Activated naive CD8-positive, alpha-beta T cell (primary cell): Measurements from ENCODE around the gene MGME1.

Experiments used
- H3K27ac Mint-ChIP-seq: one replicate; pipeline ENCODE4 v1.8.0; 2021; ENCODE audit warnings: mixed read lengths
- H3K27me3 Mint-ChIP-seq: one replicate; pipeline ENCODE4 v1.8.0; 2021; ENCODE audit warnings: mixed read lengths
- H3K36me3 Mint-ChIP-seq: one replicate; pipeline ENCODE4 v1.8.0; 2021; ENCODE audit warnings: mixed read lengths
- H3K4me1 Mint-ChIP-seq: one replicate; pipeline ENCODE4 v1.8.0; 2021; ENCODE audit warnings: low read depth, mixed read lengths
- H3K4me3 Mint-ChIP-seq: one replicate; pipeline ENCODE4 v1.8.0; 2021; ENCODE audit warnings: mild to moderate bottlenecking, mixed read lengths
- H3K9me3 Mint-ChIP-seq: one replicate; pipeline ENCODE4 v1.8.0; 2021; ENCODE audit warnings: low read depth, mixed read lengths

The MGME1 gene

DNA sequence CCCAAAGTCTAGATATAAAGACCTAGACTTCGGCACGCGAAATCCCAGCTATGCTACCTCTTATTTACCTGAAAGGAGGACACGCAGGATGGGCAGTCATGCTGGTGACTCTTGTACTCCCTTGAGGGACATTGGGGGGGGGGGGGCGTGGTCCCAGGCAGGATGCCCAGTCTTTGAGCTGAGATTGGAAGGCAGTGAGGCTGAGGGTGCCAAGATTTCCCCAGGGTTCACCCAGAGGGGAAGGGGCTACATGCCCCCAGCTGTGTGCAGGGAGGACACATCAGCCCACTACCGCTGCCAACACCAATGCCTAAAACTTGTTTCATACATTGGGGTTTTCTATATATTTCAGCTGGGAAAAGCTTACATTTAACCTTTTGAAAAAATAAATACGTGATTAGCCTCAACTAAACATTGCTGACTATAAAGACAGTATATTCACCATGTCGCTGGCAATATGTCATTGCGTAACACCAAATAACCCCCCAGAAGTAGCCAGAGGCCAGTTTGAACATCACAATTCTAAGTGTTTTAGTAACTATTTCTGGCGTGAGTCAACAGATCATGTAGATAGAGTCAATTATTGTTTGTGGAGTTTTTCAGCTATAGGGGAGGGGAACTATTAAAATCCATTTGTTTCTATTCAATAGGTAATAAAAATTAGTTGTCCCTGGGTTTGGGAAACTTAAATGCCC, 21.6 kb downstream of the MGME1 start:
- H3K4me3 Mint-ChIP-seq: no peak overlapping the region
- H3K27ac Mint-ChIP-seq: no peak overlapping the region
- H3K36me3 Mint-ChIP-seq: peaks cover 12% of the 10 kb centered on the region
- peaks cover 6% of the 10 kb centered on the region for H3K27me3 Mint-ChIP-seq
- peaks cover 15% of the 10 kb centered on the region for H3K4me1 Mint-ChIP-seq
- no peaks in the 10 kb centered on the region for H3K9me3 Mint-ChIP-seq

DNA sequence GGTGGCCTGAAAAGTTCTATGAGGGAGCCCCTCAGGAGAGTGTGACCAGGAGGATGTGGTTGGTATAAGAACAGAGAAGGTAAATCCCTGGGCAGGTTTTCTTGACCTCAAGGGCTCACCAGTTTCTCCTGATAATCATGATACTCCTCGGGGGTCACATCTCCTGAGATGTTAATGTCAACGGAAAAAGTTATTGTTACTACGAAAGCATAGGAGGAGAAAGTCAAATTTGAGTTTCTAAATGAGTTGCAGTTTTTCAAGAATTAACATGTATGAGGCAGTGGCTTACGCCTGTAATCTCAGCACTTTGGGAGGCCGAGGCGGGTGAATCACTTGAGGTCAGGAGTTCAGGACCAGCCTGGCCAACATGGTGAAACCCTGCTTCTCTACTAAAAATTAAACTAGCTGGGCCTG, 23.4 kb downstream of the MGME1 start:
- H3K27me3 Mint-ChIP-seq: peaks cover 12% of the 10 kb centered on the region
- H3K4me3 Mint-ChIP-seq: no peak overlapping the region
- peaks cover 20% of the 10 kb centered on the region for H3K4me1 Mint-ChIP-seq
- no peaks in the 10 kb centered on the region for H3K9me3 Mint-ChIP-seq
- no peak overlapping the region for H3K27ac Mint-ChIP-seq
- H3K36me3 Mint-ChIP-seq: peaks cover 12% of the 10 kb centered on the region

DNA sequence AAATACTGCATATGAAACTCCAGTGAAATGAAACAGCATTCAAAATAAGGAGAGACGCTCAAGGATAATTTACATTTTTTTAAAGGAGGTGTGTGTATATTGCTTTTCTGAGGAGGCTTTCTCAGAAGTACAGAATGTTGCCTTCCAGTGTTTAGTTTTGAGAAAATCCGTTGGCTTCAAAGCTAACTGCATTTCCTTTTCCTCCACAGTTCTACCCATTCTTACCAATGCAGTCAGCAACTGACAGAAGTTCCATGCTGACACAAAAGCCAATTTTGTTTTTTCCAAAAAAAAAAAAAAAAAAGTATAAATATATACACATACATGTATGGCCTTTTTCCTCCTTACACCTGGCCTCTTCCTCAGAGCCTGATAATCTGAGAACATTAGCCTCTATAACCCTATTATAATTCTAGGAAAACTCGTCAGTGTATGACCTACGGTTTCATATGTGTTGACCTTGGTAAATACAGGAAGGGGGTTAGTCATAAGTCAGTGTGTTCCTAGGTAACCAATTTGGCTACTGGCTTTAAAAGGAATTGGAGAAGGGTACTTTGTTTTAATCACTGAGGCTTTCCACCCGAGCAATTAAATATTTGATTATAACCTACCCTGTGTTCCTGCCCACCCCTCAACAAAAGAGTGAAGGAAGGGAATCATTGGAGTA, 24.2 kb downstream of the MGME1 start:
- Mint-ChIP-seq H3K27ac (no peak overlapping the region), H3K36me3 (peaks cover 9% of the 10 kb centered on the region), H3K4me1 (peaks cover 14% of the 10 kb centered on the region), H3K9me3 (no peaks in the 10 kb centered on the region), H3K4me3 (no peak overlapping the region), H3K27me3 (peaks cover 16% of the 10 kb centered on the region)

DNA sequence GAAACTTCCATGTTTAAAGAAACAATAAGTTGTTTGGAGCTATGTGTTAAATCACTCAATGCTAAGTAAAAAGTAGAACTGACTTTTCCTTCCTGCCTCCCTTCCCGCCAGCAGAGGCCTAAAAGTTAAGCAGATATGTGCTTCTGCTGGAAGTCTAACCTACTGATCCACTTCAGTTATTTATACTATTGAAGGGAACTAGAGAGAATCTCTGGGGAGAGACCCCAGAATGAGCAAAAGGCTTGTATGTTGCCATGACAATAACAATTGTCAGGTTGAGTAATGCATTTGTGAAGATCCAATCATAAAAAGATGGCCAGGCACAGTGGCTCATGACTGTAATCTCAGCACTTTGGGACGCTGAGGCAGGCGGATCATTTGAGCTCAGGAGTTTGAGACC, 24.7 kb downstream of the MGME1 start:
- Mint-ChIP-seq H3K27ac (no peak overlapping the region), H3K4me1 (peaks cover 9% of the 10 kb centered on the region), H3K4me3 (no peak overlapping the region)

DNA sequence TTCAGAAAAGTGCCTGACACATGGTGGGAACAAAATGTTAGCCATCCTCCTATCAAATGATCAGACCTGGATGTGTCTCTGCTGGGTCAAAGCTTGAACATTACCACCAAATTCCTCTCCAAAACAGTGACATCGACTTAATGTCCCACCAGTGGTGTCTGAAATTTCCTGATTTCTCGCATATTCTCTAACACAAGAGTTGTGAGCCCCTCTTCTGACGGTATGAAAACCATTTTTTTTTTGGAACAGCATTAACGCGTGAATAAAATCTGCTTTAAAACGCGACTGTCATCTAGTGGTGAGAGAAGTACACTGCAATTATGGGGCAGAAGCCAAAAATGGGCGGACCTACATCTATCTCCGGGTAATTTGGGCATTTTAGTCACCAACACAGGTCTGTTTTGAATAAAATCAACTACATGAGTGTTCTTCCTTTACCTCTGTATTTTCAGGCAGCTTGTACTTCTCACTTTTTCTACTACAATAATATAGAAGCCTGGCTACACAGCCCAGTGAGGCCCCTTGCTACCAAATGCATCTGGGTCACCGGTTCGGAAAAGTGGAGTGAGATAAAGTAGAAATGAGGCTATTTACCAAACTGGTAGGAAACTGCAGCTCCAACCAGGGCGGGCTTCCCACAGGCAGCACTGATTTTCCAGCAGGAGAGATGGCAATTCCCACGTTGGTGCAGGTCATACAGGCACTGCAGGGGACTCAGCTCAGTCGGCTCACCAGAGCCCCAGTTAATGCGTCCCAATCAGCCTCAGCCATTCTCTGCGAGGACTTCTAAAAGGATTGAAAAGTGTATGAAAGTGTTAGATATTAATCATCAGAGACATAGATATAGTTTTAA, 27.4 kb downstream of the MGME1 start:
- no peak overlapping the region for H3K27ac Mint-ChIP-seq
- peaks cover 21% of the 10 kb centered on the region for H3K27me3 Mint-ChIP-seq
- peaks cover 2% of the 10 kb centered on the region for H3K36me3 Mint-ChIP-seq
- H3K9me3 Mint-ChIP-seq: no peaks in the 10 kb centered on the region
- H3K4me3 Mint-ChIP-seq: no peak overlapping the region
- H3K4me1 Mint-ChIP-seq: peaks cover 7% of the 10 kb centered on the region

More for the DNA sequence above, 24.7 kb downstream of the MGME1 start:
- peaks cover 9% of the 10 kb centered on the region for H3K36me3 Mint-ChIP-seq
- no peaks in the 10 kb centered on the region for H3K9me3 Mint-ChIP-seq
- H3K27me3 Mint-ChIP-seq: peaks cover 17% of the 10 kb centered on the region

DNA sequence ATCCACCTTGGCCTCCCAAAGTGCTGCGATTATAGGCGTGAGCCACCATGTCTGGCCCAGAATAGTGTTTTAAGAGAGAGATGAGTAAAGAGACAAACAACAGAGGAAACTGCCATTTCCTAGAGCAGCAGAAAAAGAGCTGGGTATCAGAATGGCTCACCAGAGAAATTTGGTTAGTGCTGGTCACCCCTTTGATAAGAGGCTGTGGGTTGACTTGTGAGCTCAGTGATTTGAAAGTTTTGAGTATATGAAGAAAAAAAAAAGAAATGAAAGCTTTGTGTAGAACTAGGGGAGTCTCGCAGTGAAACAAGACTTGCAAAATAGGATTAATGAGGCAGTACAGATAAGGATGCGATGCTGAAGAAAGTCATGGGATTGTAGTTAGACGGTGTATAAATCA, 29.6 kb downstream of the MGME1 start:
- peaks cover 7% of the 10 kb centered on the region for H3K4me1 Mint-ChIP-seq
- peaks cover 21% of the 10 kb centered on the region for H3K27me3 Mint-ChIP-seq
- H3K4me3 Mint-ChIP-seq: no peak overlapping the region
- H3K9me3 Mint-ChIP-seq: no peaks in the 10 kb centered on the region
- H3K27ac Mint-ChIP-seq: no peak overlapping the region
- H3K36me3 Mint-ChIP-seq: peaks cover 2% of the 10 kb centered on the region

DNA sequence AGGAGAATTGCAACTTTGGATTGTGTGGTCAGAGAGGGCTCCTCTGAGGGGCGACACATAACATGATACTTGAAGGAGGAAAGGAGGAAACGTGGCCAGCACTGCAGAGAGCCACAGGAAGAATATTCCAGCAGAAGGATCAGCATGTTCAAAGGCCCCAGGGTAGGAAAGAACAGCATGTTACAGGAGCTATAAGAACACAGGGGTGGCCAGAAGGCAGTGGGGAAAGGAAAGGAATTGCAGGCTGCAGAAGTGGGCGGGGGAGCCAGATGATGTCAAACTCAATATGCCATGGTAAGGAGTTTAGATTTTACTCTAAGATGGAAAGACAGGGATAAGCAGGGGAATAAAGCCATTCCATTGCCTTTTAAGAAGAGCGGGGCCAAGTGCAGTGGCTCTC, 30.7 kb downstream of the MGME1 start:
- no peak overlapping the region for H3K4me3 Mint-ChIP-seq
- H3K27me3 Mint-ChIP-seq: peaks cover 20% of the 10 kb centered on the region
- peaks cover 7% of the 10 kb centered on the region for H3K4me1 Mint-ChIP-seq
- H3K27ac Mint-ChIP-seq: no peak overlapping the region
- H3K36me3 Mint-ChIP-seq: peaks cover 2% of the 10 kb centered on the region
- H3K9me3 Mint-ChIP-seq: no peaks in the 10 kb centered on the region

DNA sequence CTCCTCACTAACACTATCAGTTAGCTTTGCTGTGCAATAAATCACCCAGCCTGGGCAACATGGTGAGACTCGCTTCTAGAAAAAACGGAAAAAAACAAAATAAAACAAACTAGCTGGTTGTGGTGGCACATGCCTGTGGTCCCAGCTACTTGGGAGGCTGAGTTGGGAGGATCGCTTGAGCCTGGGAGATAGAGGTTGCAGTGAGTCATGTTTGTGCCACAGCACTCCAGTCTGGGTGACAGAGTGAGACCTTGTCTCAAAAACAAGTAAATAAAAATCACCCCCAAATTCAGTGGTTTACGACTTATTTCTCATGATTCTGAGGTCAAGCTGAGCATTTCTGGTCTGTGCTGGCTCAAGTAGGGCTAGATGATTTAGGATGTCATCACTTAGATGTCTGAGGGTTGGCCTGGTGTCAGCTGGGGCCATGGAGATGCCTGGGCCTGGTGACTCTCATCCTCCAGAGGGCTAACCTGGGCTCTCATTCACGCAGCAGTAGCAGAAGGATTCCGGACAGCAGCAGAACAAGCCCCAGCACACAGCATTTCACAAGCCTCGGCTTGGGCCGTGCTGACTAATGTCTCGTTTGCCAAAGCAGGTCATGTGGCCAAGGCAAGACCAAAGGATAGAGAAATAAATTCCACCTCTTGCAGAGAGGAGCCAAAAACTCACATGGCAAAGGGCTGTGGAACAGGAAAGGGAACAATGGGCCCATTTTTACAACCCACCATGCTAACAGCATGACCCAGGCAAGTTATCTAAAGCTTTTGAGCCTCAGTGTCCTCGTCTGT, 32.5 kb downstream of the MGME1 start:
- H3K4me1 Mint-ChIP-seq: peaks cover under 1% of the 10 kb centered on the region
- no peak overlapping the region for H3K4me3 Mint-ChIP-seq
- H3K36me3 Mint-ChIP-seq: no peaks in the 10 kb centered on the region
- H3K9me3 Mint-ChIP-seq: no peaks in the 10 kb centered on the region
- no peak overlapping the region for H3K27ac Mint-ChIP-seq
- H3K27me3 Mint-ChIP-seq: peaks cover 10% of the 10 kb centered on the region

DNA sequence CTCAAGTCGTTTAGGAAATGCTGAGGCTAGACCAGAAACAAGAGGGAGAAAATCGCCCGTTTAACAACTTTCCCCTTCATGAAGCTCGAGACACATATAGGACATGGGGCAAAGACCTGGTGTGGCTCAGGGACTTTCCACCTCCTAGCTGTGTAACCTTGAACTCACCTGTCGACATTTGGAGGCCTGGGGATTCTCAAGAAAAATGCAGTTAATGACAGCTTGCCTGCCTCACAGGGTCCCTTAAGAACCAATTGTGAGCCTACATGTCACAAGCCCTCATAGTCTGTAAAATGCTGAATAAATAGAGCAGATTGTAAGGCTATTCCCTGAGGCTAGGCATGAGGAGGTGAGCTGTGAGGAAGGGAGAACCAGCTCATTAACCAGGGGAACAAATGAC, 35.1 kb downstream of the MGME1 start:
- Mint-ChIP-seq H3K9me3 (no peaks in the 10 kb centered on the region), H3K27ac (no peak overlapping the region), H3K27me3 (peaks cover 3% of the 10 kb centered on the region), H3K4me1 (no peaks in the 10 kb centered on the region), H3K4me3 (no peak overlapping the region), H3K36me3 (no peaks in the 10 kb centered on the region)

DNA sequence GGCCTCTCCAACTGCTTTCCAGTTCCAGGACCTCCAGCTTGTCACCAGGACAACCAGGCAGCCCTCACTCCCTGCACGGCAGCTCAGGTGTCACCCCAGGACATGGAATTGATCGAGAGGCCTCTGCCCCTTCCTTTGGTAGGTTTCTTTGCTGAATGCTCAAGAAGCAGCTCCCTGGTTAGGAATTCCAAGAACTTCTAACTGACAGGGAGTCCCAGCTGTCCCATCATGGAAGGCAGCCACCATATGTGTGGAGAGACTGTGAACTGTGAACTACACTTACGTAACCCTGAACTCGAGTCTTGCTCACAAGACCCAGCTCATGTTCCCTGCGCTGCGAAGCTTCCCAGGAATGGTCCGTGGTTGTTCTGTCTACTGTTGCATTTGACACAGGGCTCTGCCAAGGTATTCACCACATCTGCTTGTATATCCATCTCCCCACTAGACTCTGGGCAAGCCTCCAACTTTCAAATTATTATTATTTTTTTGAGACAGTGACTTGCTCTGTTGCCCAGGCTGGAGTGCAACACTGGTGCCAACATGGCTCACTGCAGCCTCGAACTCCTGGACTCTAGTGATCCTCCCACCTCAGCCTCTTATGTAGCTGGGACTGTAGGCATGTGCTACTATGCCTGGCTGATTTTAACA, 35.7 kb downstream of the MGME1 start:
- H3K4me3 Mint-ChIP-seq: no peak overlapping the region
- H3K9me3 Mint-ChIP-seq: no peaks in the 10 kb centered on the region

DNA sequence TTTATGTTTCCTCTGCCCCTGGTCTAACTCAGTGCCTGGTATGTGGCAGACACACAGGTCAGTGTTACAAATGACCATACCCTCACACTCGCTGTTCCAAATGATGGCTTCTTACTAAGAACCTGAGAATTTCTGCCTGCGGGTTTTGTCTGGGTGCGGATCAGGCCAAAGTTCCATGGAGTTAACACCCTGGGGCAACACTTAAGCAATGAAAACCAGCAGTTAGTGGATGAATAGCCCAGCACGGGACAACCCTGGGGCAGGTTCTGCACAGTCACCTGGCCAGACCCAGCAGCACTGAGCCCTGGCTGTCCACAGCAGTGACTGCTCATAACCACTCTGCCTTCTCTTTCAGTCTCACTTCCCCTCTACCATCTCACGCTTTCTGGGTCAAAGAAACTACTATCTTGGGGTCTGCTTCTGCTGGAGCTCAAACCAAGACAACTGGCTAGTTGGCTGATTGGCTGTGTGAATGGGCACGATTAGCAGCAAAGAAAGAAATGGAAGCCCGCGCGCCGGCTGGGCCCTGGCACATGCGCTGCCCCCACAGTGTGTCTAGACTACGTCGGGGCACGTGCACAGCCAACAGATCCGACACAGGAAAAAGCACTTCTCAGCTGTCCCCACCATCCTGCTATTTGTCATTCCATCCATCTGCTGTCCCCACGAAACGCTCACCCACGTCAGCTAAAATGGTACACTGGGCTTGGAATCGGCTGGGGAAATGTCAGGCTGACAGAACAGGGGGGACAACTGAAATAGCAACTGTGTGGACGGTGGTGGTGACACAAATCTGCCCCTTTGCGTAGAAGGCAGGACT, 36.6 kb downstream of the MGME1 start:
- no peak overlapping the region for H3K27ac Mint-ChIP-seq

More for the DNA sequence above, 35.7 kb downstream of the MGME1 start:
- Mint-ChIP-seq H3K27me3 (no peaks in the 10 kb centered on the region), H3K4me1 (no peaks in the 10 kb centered on the region), H3K27ac (no peak overlapping the region), H3K36me3 (no peaks in the 10 kb centered on the region)

DNA sequence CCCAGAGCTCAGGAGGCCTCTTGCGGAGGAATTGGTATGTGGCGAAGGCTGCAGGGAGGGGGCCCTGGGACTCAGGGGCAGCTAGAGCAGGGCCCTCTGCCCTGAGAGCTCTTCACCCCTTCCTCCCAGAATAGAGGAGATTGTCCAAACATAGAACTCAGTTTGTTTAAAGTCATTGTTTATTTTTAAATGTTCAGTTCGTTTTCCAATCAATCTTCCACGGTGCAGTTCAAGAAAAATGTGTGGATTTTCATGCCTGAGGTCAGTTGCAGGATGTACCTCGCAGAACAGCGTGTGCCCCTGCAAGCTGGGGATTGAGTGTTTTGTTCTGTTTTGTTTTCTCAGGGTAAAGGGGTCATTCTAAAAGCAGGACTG, 37.2 kb downstream of the MGME1 start:
- Mint-ChIP-seq H3K4me3 (no peak overlapping the region), H3K4me1 (no peaks in the 10 kb centered on the region), H3K27me3 (no peaks in the 10 kb centered on the region), H3K27ac (no peak overlapping the region), H3K36me3 (no peaks in the 10 kb centered on the region), H3K9me3 (no peaks in the 10 kb centered on the region)

More for the DNA sequence above, 36.6 kb downstream of the MGME1 start:
- Mint-ChIP-seq H3K27me3 (no peaks in the 10 kb centered on the region), H3K4me3 (no peak overlapping the region), H3K4me1 (no peaks in the 10 kb centered on the region), H3K36me3 (no peaks in the 10 kb centered on the region), H3K9me3 (no peaks in the 10 kb centered on the region)

DNA sequence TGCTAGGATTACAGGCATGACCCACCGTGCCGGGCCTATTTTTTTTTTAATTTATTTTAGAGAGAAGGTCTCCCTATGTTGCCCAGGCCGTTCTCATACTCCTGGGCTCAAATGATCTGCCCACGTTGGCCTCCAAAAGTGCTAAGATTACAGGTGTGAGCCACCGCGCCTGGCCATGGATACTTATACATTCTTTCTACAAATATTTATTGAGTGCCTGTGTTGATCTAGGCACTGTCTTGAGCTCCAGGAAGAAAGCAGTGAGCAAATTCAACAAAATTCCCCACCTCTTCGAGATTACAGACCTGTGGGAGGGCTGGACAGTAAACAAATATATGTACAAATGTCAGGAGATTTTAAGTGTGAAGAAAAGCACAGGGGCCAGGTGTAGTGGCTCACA, 37.9 kb downstream of the MGME1 start:
- no peaks in the 10 kb centered on the region for H3K4me1 Mint-ChIP-seq
- no peaks in the 10 kb centered on the region for H3K27me3 Mint-ChIP-seq
- no peaks in the 10 kb centered on the region for H3K9me3 Mint-ChIP-seq
- H3K27ac Mint-ChIP-seq: no peak overlapping the region
- no peaks in the 10 kb centered on the region for H3K36me3 Mint-ChIP-seq
- H3K4me3 Mint-ChIP-seq: no peak overlapping the region
